Thyroid gland (tissue), 4 donors: Measurements from ENCODE around the gene ANXA10. TPM values are rescaled to one million over a fixed set of nuclear protein-coding genes. Genes with fewer than 3 reads are reported as not detected.
"Not testable (repeated sequence)": the region's sequence is repeated elsewhere in the genome, so short reads cannot be mapped to it uniquely, and the experiment has no call there.

ENCODE experiments used
- DNase-seq, 2 donors: peaks; one replicate each; pipeline ENCODE4 v3.0.0-alpha.2; 2019
- H3K27ac ChIP-seq, 3 donors: fragments of 200-600 bp; sonication (generic); 1 replicate in 2 of 3; 2 replicates in 1 of 3; pipeline ENCODE4 v1.5.1; 2016 to 2019; ENCODE audit warnings: mild to moderate bottlenecking in 1 of 3, moderate library complexity in 1 of 3
- H3K27me3 ChIP-seq: fragments of 200-600 bp; sonication (generic); one replicate; pipeline ENCODE4 v1.5.1; 2019
- H3K36me3 ChIP-seq, 2 donors: fragments of 200-600 bp; sonication (generic); one replicate each; pipeline ENCODE4 v1.5.1; 2016 to 2019
- H3K4me1 ChIP-seq, 2 donors: fragments of 200-600 bp; sonication (generic); one replicate each; pipeline ENCODE4 v1.5.1; 2017 to 2019
- H3K4me3 ChIP-seq, 3 donors: fragments of 200-600 bp; sonication (generic); replicated peaks in 1 of 3; 1 replicate in 2 of 3; 2 replicates in 1 of 3; pipeline ENCODE4 v1.5.1; 2016; ENCODE audit warnings: mild to moderate bottlenecking in 1 of 3
- H3K9me3 ChIP-seq: fragments of 200-600 bp; sonication (generic); one replicate; pipeline ENCODE4 v1.5.1; 2017
- POLR2A ChIP-seq, 2 donors: fragments of 450-650 bp; IDR thresholded peaks; one replicate each; pipeline ENCODE4 v1.6.1; 2017; ENCODE audit warnings: antibody characterized with exemption in 2 of 2, mild to moderate bottlenecking in 2 of 2, moderate library complexity in 1 of 2
- WGBS, 2 donors: methylation state at CpG; one replicate each; pipeline ENCODE4 v1.1.5; 2017; 5-methylcytosine and 5-hydroxymethylcytosine counted together
- intact Hi-C: fragments of 100-400 bp; cut with DNase I; formaldehyde crosslinking; loops from one replicate; pipeline ENCODE4 v1.15.1; 2023
- total RNA-seq, 4 donors: library from RNA; depleted of rRNA; stranded (reverse); fragments of >200 nt; gene quantifications; one replicate each; pipeline ENCODE4 v1.2.3, GENCODE V29; 2016
- TF ChIP-seq, protein P1 (sequence below), 6 experiments: fragments of 200-600 bp in 3 of 6; fragments of 450-650 bp in 3 of 6; sonication (generic) in 3 of 6; IDR thresholded peaks; one replicate each; pipeline ENCODE4 v1.5.1; 2016 to 2019; ENCODE audit warnings: antibody characterized with exemption in 6 of 6, mild to moderate bottlenecking in 2 of 6, inconsistent platforms in 1 of 6, moderate library complexity in 1 of 6

Gene ANXA10
- total RNA-seq, 4 donors from 2014 or later, result not detected

DNA sequence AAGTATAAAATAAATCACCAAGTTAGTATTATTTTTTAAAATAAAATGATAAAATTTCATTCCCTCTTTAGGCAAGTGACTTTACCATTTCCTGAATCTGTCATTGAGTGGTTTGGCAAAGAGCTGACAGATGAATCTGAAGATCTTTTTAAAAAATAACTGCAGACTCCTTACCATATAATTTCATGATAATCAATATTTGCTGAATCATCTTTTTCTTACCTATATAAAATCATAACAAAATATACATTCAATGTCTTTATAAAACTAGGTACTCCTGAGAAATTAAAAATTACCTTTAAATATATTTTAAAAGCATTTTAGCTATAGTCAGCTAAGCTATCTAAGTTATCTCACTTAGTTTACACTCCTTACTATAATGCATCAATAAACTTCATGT is 17.2 kb downstream of the ANXA10 start:
- no peaks in the 10 kb centered on the region for H3K36me3 ChIP-seq
- intact Hi-C loops, result no loop called here

DNA sequence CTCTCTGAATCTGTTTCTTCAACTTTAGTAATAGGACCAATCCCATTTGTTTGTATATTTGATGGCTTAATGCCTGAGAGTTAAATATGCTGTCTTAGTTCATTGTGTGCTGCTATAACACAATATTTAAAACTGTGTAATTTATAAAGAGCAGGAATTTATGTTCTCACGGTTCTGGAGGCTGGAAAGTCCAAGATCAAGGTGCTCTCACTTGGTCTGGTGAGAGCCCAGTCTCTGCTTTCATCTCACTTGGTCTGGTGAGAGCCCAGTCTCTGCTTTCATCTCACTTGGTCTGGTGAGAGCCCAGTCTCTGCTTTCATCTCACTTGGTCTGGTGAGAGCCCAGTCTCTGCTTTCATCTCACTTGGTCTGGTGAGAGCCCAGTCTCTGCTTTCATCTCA is 20.7 kb downstream of the ANXA10 start:
- H3K27ac ChIP-seq, intact Hi-C loops, DNase-seq, H3K4me1 ChIP-seq, H3K4me3 ChIP-seq, H3K9me3 ChIP-seq, H3K36me3 ChIP-seq, H3K27me3 ChIP-seq: not testable (repeated sequence)
- 73 to 77% methylated on average over 1 of the region's 1 CpG for WGBS, 2 donors

More for the DNA sequence above, 17.2 kb downstream of the ANXA10 start:
- Histone ChIP-seq H3K27me3 (no peaks in the 10 kb centered on the region), H3K27ac (no peak overlapping the region), H3K9me3 (no peaks in the 10 kb centered on the region), H3K4me3 (no peak overlapping the region), H3K4me1 (no peaks in the 10 kb centered on the region)
- TF ChIP-seq POLR2A (IDR thresholded peaks at IDR 0.05), result no peak
- TF ChIP-seq, protein P1, sequence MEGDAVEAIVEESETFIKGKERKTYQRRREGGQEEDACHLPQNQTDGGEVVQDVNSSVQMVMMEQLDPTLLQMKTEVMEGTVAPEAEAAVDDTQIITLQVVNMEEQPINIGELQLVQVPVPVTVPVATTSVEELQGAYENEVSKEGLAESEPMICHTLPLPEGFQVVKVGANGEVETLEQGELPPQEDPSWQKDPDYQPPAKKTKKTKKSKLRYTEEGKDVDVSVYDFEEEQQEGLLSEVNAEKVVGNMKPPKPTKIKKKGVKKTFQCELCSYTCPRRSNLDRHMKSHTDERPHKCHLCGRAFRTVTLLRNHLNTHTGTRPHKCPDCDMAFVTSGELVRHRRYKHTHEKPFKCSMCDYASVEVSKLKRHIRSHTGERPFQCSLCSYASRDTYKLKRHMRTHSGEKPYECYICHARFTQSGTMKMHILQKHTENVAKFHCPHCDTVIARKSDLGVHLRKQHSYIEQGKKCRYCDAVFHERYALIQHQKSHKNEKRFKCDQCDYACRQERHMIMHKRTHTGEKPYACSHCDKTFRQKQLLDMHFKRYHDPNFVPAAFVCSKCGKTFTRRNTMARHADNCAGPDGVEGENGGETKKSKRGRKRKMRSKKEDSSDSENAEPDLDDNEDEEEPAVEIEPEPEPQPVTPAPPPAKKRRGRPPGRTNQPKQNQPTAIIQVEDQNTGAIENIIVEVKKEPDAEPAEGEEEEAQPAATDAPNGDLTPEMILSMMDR (IDR thresholded peaks at IDR 0.05), result no peak
- DNase-seq, result no peak

DNA sequence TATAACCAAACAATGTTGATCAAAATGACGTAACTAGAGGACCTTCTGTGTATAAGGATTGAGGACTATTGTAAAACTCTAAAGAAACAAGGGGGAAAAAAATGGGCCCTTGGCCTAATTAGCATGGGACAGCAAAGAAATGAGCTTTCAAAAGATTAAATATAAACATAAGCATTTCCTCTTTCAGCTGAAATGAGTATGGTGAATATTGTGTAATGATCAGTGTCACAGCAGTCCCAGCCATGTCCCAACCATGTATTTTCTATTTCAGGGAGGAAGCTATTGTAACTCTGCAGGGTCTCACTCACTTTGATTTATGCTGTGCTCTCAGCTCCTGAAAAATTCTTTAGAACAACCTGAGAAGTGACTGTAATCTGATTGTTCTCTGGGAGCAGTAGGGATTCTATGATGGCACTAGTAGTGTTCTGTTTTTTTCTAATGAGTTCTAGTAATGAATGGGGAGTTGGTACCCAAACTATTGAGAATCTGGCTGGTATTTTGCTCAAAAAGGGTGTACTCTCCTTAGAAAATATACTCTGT is 25.8 kb downstream of the ANXA10 start:
- Histone ChIP-seq H3K9me3 (no peaks in the 10 kb centered on the region), H3K27ac (no peak overlapping the region), H3K27me3 (no peaks in the 10 kb centered on the region), H3K4me1 (no peaks in the 10 kb centered on the region), H3K36me3 (no peaks in the 10 kb centered on the region), H3K4me3 (no peak overlapping the region)
- no peak for TF ChIP-seq POLR2A (IDR thresholded peaks at IDR 0.05)
- TF ChIP-seq, protein P1 (IDR thresholded peaks at IDR 0.05), result no peak
- no peak for DNase-seq
- intact Hi-C loops, result no loop called here
- 89 to 93% methylated on average over 1 of the region's 1 CpG for WGBS, 2 donors

DNA sequence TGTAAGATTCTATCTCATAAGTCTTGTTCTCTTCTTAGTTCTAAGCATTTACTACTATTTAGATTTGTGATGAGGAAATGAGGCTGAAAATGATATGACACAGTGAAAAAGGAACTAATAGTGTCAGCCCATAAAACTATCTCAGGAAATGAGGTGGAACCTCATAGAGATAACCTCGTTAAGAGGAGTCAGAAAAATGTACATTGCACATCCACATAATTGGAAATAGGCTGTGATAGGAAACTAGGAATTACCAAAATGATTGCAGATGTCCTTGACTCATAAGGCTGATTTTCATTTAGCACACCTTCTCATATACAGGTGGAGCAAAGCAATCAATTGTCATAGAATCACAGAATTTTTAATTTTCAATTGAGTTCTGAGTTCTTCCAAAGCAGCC is 26.8 kb downstream of the ANXA10 start:
- WGBS, 2 donors, result 53 to 65% methylated on average over 1 of the region's 1 CpG
- intact Hi-C loops, result no loop called here

DNA sequence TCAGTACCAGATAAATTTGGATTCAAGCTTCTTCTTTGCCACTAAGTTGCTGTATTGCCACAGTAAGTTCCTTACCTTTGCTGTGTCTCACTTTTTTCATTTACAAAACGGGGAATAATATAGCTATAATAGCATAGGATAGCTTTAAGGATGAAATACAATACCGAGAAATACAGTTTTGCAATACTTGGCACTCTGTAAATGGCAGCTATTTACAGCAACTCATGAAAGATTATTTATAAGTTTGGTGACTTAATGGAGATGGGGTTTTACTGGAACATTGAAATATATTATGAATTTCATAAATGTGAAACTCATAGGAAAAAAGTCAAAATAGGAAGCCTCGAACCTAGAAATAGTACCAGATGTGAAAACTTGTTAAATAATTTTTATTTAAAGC is 27.6 kb downstream of the ANXA10 start:
- WGBS, 2 donors, result 79 to 83% methylated on average over 3 of the region's 3 CpGs
- TF ChIP-seq POLR2A (IDR thresholded peaks at IDR 0.05), result no peak
- TF ChIP-seq, protein P1 (IDR thresholded peaks at IDR 0.05), result no peak
- intact Hi-C loops, result no loop called here

More for the DNA sequence above, 26.8 kb downstream of the ANXA10 start:
- TF ChIP-seq, protein P1 (IDR thresholded peaks at IDR 0.05), result no peak
- TF ChIP-seq POLR2A (IDR thresholded peaks at IDR 0.05), result no peak
- Histone ChIP-seq H3K4me3 (no peak overlapping the region), H3K27ac (no peak overlapping the region), H3K36me3 (no peaks in the 10 kb centered on the region), H3K27me3 (no peaks in the 10 kb centered on the region), H3K9me3 (no peaks in the 10 kb centered on the region), H3K4me1 (no peaks in the 10 kb centered on the region)
- DNase-seq, result no peak

DNA sequence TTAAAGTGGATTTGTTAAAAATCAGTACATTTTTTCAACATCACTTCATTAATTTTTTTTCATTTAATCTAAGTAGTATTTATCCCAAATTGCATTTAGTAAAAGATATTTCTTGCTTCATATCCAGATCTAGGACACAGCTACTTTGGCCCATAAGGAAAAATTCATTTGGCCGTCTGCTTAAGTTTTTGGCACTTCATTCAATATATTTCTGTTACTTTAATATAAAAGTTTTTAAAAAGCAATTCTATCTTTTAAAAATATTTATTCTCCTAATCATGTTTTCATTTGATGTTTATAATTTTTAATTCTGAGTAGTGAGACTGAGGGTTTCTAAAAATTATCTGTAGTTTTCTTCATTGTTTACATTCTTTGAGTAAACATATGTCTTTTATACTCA is 28.5 kb downstream of the ANXA10 start:
- no peak for DNase-seq
- no peak overlapping the region for H3K27ac ChIP-seq
- H3K4me1 ChIP-seq, result no peaks in the 10 kb centered on the region
- WGBS, 2 donors, result 78 to 85% methylated on average over 1 of the region's 1 CpG
- no peaks in the 10 kb centered on the region for H3K27me3 ChIP-seq
- H3K9me3 ChIP-seq, result no peaks in the 10 kb centered on the region
- intact Hi-C loops, result no loop called here
- H3K4me3 ChIP-seq, result no peak overlapping the region
- TF ChIP-seq POLR2A (IDR thresholded peaks at IDR 0.05), result no peak
- TF ChIP-seq, protein P1 (IDR thresholded peaks at IDR 0.05), result no peak
- no peaks in the 10 kb centered on the region for H3K36me3 ChIP-seq

More for the DNA sequence above, 27.6 kb downstream of the ANXA10 start:
- no peaks in the 10 kb centered on the region for H3K4me1 ChIP-seq
- no peaks in the 10 kb centered on the region for H3K27me3 ChIP-seq
- H3K9me3 ChIP-seq, result no peaks in the 10 kb centered on the region
- no peak overlapping the region for H3K4me3 ChIP-seq
- no peaks in the 10 kb centered on the region for H3K36me3 ChIP-seq
- no peak overlapping the region for H3K27ac ChIP-seq
- no peak for DNase-seq
